Osteoblast (primary cell): ENCODE data around the gene CACNA1I. TPM values are rescaled to one million over a fixed set of nuclear protein-coding genes. Genes with fewer than 3 reads are reported as not detected.
A peak's percentile ranks its signal among the peaks of the same experiment; 100 is the strongest.

Experiments used
- DNase-seq: peaks from one replicate; pipeline ENCODE4 v3.0.0; 2011; ENCODE audit warnings: low spot score, mixed read lengths; ENCODE audit not compliant: insufficient read length; ENCODE audit errors: missing footprints
- H2AFZ ChIP-seq: 2 replicates; pipeline ENCODE4 v1.6.0; 2011; ENCODE audit warnings: mild to moderate bottlenecking, low read length
- H3K27ac ChIP-seq: 2 replicates; pipeline ENCODE4 v1.5.1; 2011; ENCODE audit warnings: mild to moderate bottlenecking, low read depth, low read length, moderate library complexity
- H3K27me3 ChIP-seq: 2 replicates; pipeline ENCODE4 v1.6.0; 2012; ENCODE audit warnings: mild to moderate bottlenecking, control low read depth, inconsistent platforms, low read length, moderate library complexity; ENCODE audit not compliant: insufficient read depth
- H3K36me3 ChIP-seq: 2 replicates; pipeline ENCODE4 v1.5.1; 2011; ENCODE audit warnings: mild to moderate bottlenecking, low read length, control low read depth, moderate library complexity; ENCODE audit not compliant: insufficient read depth
- H3K4me1 ChIP-seq: 2 replicates; pipeline ENCODE4 v1.5.1; 2011; ENCODE audit warnings: mild to moderate bottlenecking, low read length, control low read depth, moderate library complexity; ENCODE audit not compliant: insufficient read depth
- H3K4me2 ChIP-seq: 2 replicates; pipeline ENCODE4 v1.6.0; 2011; ENCODE audit warnings: mild to moderate bottlenecking, low read length; ENCODE audit not compliant: insufficient read depth
- H3K4me3 ChIP-seq: fragments of 200-600 bp; sonication (generic); 3 replicates; pipeline ENCODE4 v1.5.1; 2012; ENCODE audit warnings: mild to moderate bottlenecking, low read length, inconsistent platforms; ENCODE audit not compliant: insufficient read depth
- H3K79me2 ChIP-seq: 2 replicates; pipeline ENCODE4 v1.6.0; 2012; ENCODE audit warnings: mild to moderate bottlenecking, low read length, control low read depth, inconsistent platforms; ENCODE audit not compliant: insufficient read depth
- H3K9me3 ChIP-seq: 2 replicates; pipeline ENCODE4 v1.5.1; 2011; ENCODE audit warnings: low read depth, low read length, control low read depth
- H4K20me1 ChIP-seq: 2 replicates; pipeline ENCODE4 v1.6.0; 2012; ENCODE audit warnings: mild to moderate bottlenecking, low read length, control low read depth; ENCODE audit not compliant: insufficient read depth
- CTCF ChIP-seq: IDR thresholded peaks from 2 replicates; pipeline ENCODE4 v1.5.1; 2011; ENCODE audit warnings: mild to moderate bottlenecking, low read depth, low read length, moderate library complexity; ENCODE audit errors: extremely low read depth
- total RNA-seq: library from RNA; depleted of rRNA; stranded (reverse); fragments of >200 nt; gene quantifications from 2 replicates; pipeline ENCODE4 v1.2.3, GENCODE V29; 2012

Gene CACNA1I
- total RNA-seq, 1 donor: under 0.01 TPM

- Histone ChIP-seq H4K20me1 (no peaks in the 10 kb centered on the region), H3K27me3 (no peaks in the 10 kb centered on the region), H3K36me3 (no peaks in the 10 kb centered on the region), H3K4me1 (no peaks in the 10 kb centered on the region), H3K79me2 (no peaks in the 10 kb centered on the region), H3K27ac (no peak overlapping the region), H3K4me2 (no peak overlapping the region), H3K4me3 (no peak overlapping the region), H3K9me3 (no peaks in the 10 kb centered on the region), H2AFZ (no peak overlapping the region)
- DNase-seq: peak; percentile 65
- no peak for TF ChIP-seq CTCF
Observed at GRCh38 chr22:39567135-39567946, 3.2 kb upstream of the CACNA1I start.

- Histone ChIP-seq H3K4me3 (no peak overlapping the region), H3K27ac (no peak overlapping the region), H3K4me1 (no peaks in the 10 kb centered on the region), H3K79me2 (no peaks in the 10 kb centered on the region), H3K9me3 (no peaks in the 10 kb centered on the region), H3K4me2 (no peak overlapping the region), H4K20me1 (no peaks in the 10 kb centered on the region), H3K27me3 (no peaks in the 10 kb centered on the region), H3K36me3 (no peaks in the 10 kb centered on the region), H2AFZ (no peak overlapping the region)
- DNase-seq: peak; percentile 42
- no peak for TF ChIP-seq CTCF
Observed at GRCh38 chr22:39568278-39568981, 2.1 kb upstream of the CACNA1I start.

GRCh38 chr22:39569066-39569465, 1.5 kb upstream of the CACNA1I start:
- peak; percentile 8 for DNase-seq
- TF ChIP-seq CTCF: no peak
- H3K36me3 ChIP-seq: no peaks in the 10 kb centered on the region

GRCh38 chr22:39570226-39570625, 327 bp upstream of the CACNA1I start:
- Histone ChIP-seq H3K36me3 (no peaks in the 10 kb centered on the region), H3K27me3 (no peaks in the 10 kb centered on the region), H2AFZ (no peak overlapping the region), H3K4me1 (peaks cover 8% of the 10 kb centered on the region), H3K4me3 (no peak overlapping the region), H3K9me3 (no peaks in the 10 kb centered on the region), H3K4me2 (no peak overlapping the region), H3K79me2 (no peaks in the 10 kb centered on the region), H3K27ac (no peak overlapping the region), H4K20me1 (no peaks in the 10 kb centered on the region)
- peak; percentile 73 for DNase-seq
- no peak for TF ChIP-seq CTCF

More at GRCh38 chr22:39569066-39569465, 1.5 kb upstream of the CACNA1I start:
- no peaks in the 10 kb centered on the region for H3K79me2 ChIP-seq
- H3K27me3 ChIP-seq: no peaks in the 10 kb centered on the region
- H3K4me3 ChIP-seq: no peak overlapping the region
- no peak overlapping the region for H3K27ac ChIP-seq
- H3K9me3 ChIP-seq: no peaks in the 10 kb centered on the region
- no peak overlapping the region for H2AFZ ChIP-seq
- no peak overlapping the region for H3K4me2 ChIP-seq
- no peaks in the 10 kb centered on the region for H3K4me1 ChIP-seq
- H4K20me1 ChIP-seq: no peaks in the 10 kb centered on the region
